HG03571 (cell line): ENCODE measurements around the gene CLDN15.
A peak's percentile ranks its signal among the peaks of the same experiment; 100 is the strongest.
"Not testable (repeated sequence)": the region's sequence is repeated elsewhere in the genome, so short reads cannot be mapped to it uniquely, and the experiment has no call there.

Experiments
- ATAC-seq: cut with Tn5 transposase; IDR thresholded peaks from one replicate; pipeline ENCODE4 v1.9.1; 2021; ENCODE audit not compliant: unreplicated experiment

CLDN15 gene

DNA sequence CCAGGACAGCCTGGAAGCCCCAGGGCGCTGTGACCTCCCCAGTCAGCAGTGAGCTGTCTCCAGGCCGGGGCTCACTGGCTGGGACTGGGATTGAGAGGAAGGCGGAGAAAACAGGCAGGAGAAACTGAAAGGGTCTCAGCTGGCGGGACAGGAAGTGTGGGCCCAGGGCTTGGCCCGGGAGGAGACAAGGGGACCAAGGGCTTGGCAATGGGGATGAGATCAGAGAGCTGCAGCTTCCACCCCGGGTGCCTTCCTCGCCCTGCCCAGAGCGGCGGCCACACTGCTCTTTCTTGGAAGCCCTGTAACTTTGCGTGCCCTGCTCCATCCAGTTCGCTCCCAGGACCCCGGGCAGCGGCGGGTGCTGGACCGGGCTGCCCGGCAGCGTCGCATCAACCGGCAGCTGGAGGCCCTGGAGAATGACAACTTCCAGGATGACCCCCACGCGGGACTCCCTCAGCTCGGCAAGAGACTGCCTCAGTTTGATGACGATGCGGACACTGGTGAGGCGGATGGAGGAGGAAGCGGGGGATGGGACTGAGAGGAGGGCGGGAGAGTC lies 15.2 kb downstream of the CLDN15 start:
- ATAC-seq, result no peak

DNA sequence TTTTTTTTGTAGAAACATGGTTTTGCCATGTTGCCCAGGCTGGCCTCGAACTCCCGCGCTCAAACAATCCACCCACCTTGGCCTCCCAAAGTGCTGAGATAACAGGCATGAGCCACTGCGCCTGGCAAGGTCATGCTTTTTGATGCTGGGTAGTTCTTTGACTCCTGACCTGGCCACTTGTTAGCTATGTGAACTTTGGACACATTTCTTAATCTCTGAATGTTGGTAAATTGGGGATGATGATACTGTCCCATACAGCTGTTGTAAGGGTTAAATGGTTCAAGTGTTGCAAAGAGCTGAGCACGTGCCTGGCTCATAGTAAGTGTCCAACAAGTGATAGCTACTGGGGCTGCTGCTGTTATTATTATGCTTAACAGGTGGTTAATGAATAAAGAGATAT lies 17.3 kb downstream of the CLDN15 start:
- no peak for ATAC-seq

- no peak for ATAC-seq
Observed at GRCh38 chr7:101218236-101219125, 19.1 kb downstream of the CLDN15 start.

DNA sequence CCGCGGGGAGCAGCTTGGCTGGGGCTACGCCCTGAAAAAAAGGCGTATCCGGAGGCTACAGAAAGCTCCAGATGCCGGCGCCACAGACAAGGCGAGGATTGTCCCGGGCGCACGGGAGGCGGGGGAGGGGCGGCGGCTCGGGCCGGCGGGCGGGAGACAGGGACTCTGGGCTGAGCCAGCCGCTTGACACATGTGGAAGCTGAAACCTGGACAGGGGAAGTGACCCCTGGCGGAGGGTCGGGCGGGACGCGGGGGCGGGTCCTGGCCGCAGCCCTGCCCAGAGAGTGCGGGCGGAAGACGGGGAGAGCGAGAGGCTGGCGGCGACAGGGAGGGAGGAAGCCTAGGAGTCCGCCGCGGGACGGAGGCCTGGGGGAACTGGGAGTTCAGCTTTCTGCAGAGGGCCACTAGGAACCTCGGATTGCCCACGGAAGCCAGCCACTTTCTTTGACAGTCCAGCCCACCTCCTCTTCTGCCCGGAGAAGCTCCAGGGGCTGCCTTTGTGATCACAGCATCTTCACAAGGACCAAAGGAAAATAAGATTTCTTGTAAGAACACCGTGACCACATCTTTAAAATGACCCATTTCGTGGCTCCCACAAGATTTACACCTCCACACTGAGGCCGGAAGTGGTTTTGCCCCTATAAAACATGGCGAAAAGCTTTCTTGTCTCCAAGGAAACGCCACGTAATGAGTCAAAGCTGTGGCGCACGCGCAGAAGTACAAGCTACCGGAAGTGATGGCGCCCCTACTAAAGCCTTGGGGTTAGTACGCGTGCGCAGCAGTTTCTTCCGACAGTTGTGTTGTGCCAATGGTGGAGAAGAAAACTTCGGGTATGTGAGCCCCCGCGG lies 20.0 kb downstream of the CLDN15 start, which contains the start of the genes PLOD3 and ZNHIT1:
Gene PLOD3, minus strand, starts transcription at position 194 of the 848 bp plus-strand sequence. CDS start 307 bp downstream, outside the sequence.
Gene ZNHIT1, plus strand, starts transcription at position 778 of the 848 bp plus-strand sequence. Its CDS starts 31 bp downstream, at position 809.
- peak; percentile 60 for ATAC-seq

GRCh38 chr7:101216860-101217387 lies 20.7 kb downstream of the CLDN15 start:
- peak; percentile 20 for ATAC-seq

- no peak for ATAC-seq
Observed at GRCh38 chr7:101216001-101216859, 21.4 kb downstream of the CLDN15 start.

GRCh38 chr7:101212014-101212413 lies 25.6 kb downstream of the CLDN15 start:
- no peak for ATAC-seq

GRCh38 chr7:101211501-101211900 lies 26.1 kb downstream of the CLDN15 start:
- no peak for ATAC-seq

GRCh38 chr7:101210143-101210542 lies 27.5 kb downstream of the CLDN15 start:
- no peak for ATAC-seq

- no peak for ATAC-seq
Observed at GRCh38 chr7:101208794-101209193, 28.8 kb downstream of the CLDN15 start.

DNA sequence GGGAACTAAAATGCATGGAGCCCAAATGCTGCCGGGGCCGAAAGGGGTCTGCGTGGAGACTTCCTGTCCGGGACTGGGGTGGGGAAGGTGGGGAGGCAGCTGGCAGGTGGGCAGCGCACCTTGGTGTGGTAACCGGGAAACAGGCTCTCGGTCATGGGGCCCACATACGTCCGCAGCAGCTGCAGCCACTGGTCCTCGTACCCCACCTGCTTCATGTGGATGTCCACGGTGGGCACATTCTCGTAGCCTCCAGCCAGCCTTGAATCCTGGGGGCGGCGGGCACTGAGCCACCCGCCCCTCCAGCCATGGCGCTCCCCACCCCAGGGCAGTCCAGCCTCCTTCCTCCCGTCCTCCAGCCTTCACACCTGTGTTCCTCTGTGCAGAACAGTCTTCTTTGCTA lies 30.1 kb downstream of the CLDN15 start:
- ATAC-seq, result no peak

- ATAC-seq, result no peak
Observed at GRCh38 chr7:101206665-101207042, 30.9 kb downstream of the CLDN15 start.

GRCh38 chr7:101205901-101206664 lies 31.5 kb downstream of the CLDN15 start:
- ATAC-seq, result no peak

- ATAC-seq, result not testable (repeated sequence)
Observed at GRCh38 chr7:101203740-101204738, 33.6 kb downstream of the CLDN15 start.

- ATAC-seq, result no peak
Observed at GRCh38 chr7:101202603-101202918, 35.0 kb downstream of the CLDN15 start.

- ATAC-seq, result no peak
Observed at GRCh38 chr7:101201695-101202602, 35.7 kb downstream of the CLDN15 start.

- no peak for ATAC-seq
Observed at GRCh38 chr7:101200862-101201599, 36.6 kb downstream of the CLDN15 start, which contains the start of gene MOGAT3. Gene MOGAT3, minus strand, starts transcription at chr7:101201036. Its CDS starts 182 bp downstream, at chr7:101200854.
